Testis (tissue), 2 donors: ENCODE results near the gene IPO4.

Source experiments
- POLR2A ChIP-seq: fragments of 450-650 bp; IDR thresholded peaks from one replicate; pipeline ENCODE4 v1.6.1; 2017; ENCODE audit warnings: antibody characterized with exemption, mild to moderate bottlenecking, moderate library complexity
- TF ChIP-seq, protein P1 (sequence below), 3 experiments: fragments of 450-650 bp in 2 of 3; fragments of 200-600 bp in 1 of 3; sonication (generic) in 1 of 3; IDR thresholded peaks; one replicate each; pipeline ENCODE4 v1.5.1; 2016 to 2019; ENCODE audit warnings: antibody characterized with exemption in 3 of 3, mild to moderate bottlenecking in 2 of 3, moderate library complexity in 1 of 3

DNA sequence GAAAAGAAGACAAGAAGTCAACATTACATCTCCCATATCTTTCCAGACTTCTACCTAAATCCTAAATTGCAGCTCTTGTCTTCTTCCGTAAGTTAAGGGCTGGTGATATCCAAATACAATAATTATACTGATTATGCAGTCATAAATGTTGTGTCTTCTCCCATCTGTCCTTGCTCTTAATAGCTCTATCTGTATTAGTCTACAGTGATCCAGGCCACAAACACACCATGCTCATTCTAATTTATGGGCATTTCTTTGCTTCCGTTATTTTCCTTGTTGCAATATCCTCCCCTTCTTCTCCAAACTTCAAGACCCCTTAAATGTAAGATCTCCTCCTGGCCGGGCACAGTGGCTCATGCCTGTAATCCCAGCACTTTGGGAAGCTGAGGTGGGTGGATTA is 30.9 kb upstream of the IPO4 start:
- TF ChIP-seq, protein P1, sequence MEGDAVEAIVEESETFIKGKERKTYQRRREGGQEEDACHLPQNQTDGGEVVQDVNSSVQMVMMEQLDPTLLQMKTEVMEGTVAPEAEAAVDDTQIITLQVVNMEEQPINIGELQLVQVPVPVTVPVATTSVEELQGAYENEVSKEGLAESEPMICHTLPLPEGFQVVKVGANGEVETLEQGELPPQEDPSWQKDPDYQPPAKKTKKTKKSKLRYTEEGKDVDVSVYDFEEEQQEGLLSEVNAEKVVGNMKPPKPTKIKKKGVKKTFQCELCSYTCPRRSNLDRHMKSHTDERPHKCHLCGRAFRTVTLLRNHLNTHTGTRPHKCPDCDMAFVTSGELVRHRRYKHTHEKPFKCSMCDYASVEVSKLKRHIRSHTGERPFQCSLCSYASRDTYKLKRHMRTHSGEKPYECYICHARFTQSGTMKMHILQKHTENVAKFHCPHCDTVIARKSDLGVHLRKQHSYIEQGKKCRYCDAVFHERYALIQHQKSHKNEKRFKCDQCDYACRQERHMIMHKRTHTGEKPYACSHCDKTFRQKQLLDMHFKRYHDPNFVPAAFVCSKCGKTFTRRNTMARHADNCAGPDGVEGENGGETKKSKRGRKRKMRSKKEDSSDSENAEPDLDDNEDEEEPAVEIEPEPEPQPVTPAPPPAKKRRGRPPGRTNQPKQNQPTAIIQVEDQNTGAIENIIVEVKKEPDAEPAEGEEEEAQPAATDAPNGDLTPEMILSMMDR (IDR thresholded peaks at IDR 0.05): no peak
- TF ChIP-seq POLR2A: no peak
